NCI-H128 (cell line): ENCODE results near the gene ITIH2.
"Not testable (repeated sequence)": the region's sequence is repeated elsewhere in the genome, so short reads cannot be mapped to it uniquely, and the experiment has no call there.

ENCODE experiments used
- DNase-seq: peaks from one replicate; lab custom pipeline; 2025; ENCODE audit not compliant: unreplicated experiment; lab: John Stamatoyannopoulos, UW

The ITIH2 gene, protein sequence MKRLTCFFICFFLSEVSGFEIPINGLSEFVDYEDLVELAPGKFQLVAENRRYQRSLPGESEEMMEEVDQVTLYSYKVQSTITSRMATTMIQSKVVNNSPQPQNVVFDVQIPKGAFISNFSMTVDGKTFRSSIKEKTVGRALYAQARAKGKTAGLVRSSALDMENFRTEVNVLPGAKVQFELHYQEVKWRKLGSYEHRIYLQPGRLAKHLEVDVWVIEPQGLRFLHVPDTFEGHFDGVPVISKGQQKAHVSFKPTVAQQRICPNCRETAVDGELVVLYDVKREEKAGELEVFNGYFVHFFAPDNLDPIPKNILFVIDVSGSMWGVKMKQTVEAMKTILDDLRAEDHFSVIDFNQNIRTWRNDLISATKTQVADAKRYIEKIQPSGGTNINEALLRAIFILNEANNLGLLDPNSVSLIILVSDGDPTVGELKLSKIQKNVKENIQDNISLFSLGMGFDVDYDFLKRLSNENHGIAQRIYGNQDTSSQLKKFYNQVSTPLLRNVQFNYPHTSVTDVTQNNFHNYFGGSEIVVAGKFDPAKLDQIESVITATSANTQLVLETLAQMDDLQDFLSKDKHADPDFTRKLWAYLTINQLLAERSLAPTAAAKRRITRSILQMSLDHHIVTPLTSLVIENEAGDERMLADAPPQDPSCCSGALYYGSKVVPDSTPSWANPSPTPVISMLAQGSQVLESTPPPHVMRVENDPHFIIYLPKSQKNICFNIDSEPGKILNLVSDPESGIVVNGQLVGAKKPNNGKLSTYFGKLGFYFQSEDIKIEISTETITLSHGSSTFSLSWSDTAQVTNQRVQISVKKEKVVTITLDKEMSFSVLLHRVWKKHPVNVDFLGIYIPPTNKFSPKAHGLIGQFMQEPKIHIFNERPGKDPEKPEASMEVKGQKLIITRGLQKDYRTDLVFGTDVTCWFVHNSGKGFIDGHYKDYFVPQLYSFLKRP

DNA sequence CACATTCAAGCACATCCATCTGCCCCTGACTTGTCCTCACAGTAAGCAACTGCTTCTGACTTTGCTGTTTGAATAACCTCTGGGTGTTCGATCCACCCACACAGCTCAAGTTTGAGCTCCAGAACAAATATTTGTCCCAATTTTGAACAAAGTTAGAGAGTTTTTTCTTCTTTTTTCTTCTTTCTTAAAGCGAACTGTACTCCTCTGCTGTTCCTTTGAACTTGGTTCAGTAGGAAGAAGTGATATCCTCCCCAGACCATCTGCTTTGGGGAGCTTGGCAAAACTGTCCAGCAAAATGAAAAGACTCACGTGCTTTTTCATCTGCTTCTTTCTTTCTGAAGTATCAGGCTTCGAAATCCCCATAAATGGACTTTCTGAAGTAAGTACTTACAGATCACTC is at the start of gene ITIH2:
Gene ITIH2, plus strand, starts transcription at position 177 of the 400 bp plus-strand sequence. Its CDS starts 119 bp downstream, at position 296.
- DNase-seq = no peak

DNA sequence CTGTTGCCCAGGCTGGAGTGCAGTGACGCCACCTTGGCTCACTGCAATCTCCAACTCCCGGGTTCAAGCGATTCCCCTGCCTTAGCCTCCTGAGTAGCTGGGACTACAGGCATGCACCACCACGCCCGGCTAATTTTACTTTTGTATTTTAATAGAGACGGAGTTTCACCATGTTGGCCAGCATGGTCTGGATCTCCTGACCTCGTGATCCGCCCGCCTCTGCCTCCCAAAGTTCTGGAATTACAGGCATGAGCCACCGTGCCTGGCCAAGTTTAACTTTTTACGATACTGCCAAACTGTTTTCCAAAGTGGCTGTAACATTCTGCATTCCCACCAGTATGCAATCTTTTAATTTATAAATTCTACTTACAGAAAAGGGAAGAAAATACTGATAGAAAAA is 46.0 kb upstream of the ITIH2 start:
- DNase-seq = not testable (repeated sequence)

DNA sequence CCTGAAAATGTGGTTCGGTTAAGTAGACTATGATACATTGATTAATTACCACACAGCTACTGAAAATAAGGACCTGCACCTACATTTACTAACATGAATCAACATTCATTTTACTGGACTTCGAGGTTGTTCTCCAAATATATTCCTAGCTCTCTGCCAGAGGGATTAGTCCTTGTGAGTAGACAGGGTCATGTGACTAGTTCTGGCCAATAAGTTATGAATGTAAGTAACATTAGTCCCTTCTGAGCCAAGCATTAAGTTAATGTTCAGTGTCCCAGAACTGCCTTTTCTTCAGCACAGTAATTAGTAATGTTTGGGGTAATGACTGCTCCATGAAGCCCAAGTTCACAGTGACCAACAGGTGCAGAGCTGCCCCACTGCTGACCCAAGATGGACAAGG is 45.6 kb upstream of the ITIH2 start:
- DNase-seq = no peak

DNA sequence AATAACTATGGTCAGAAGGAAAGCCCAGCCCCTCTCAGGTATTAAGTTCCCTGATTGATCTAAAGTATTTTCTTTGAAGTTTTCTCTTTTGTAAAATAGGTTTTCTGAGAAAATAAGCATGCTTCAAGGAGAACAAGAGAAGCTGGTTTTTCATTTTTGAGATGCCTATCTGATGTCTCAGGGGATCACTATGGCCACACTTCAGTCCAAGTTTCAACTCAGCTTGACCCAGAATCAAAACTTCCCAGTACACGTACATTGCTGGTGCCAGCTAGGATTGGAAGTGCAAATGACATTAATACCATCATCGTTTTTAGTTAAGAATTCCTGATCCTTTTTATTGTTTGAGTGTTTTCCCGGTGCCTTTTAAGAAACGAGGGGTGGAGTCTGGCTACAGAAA is 43.6 kb upstream of the ITIH2 start:
- DNase-seq = no peak

DNA sequence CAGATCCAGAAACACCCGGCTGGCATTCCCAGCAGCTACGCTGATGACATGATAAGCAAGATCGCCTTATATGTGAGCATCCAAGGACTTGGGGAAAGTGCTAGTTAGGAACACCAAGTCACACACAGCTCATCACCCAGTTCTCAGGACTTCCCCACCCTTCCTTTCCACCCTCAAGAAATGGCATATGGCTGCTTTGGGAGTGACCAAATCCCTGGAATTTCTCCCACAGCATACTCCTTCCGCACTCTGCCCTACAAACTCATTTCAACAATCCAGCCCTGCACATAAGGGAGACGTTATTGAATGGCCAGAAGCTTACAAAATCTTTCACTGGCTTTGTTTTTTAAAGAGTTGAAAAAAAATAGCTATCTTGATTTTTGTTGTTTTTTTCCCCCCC is 40.6 kb upstream of the ITIH2 start:
- DNase-seq = no peak

DNA sequence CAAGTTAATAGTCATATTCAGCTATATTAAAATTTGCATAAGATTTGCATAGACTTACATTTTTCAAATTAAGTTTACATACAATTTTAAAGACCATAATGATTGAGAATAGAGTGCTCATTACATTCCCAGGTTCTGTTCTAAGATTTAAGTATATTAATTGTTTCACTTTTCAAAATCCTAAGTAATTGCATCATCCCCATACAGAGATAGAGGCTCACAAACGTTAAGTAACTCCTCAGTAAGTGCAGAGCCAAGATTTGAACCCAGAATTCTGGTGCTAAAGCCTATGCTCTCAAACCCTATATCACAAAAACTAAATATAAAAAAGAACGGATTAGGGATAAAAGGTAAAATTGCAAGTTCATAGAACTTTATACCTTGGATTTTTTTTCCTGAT is 38.4 kb upstream of the ITIH2 start:
- no peak for DNase-seq

DNA sequence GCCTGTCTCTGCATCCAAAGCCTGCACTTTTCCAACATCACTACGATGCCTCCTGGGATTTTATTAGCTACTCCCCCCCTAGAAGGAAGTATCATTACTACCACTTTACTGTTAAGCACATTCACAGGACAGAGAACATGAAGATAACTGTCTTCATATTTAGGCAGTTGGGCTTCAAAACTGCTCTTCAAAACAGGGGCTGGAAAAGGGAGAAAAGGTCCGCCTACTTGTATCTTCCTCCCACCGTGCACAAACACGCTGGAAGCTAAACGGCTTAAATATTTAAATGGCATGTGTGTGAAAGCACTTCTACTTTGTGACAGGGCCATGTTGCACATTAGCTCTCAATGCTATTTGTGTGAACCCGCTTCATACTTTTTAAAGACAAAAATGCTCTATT is 37.3 kb upstream of the ITIH2 start:
- no peak for DNase-seq

DNA sequence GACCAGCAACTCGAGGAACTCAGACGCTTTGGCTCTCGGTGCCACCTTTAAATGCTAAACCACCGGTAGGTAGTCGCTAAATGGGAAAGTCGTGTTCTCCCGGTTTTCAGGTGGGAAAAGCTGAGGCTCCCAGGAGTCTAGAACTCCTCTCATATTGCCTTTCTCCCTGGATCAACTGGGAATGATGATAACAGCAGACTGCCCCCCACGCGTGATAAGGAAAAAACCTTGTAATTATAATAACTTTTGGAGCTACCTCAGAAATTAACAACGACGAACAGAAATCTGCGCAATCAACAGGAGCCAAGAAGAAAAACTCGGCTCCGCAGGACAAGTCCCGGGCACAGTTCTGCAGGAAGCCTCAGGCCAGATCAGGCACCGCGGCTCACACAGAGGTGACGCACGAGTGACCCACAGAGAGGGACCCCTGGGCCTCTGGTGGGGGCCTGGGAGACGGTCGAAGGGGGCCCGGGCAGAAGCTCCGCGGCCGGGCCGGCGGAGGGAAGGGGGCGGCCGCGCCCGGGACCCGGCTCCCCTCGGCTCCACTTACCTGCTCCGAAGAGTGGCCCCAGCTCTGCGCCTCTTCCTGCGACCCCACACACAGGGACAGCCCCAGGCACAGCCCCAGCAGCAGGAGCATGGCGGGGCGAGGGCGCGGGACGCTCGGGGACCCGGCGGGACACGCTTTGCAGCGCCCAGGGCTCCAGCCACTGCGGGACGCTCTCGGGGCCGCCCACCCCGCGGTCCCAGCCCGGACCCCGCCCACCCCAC is 36.7 kb upstream of the ITIH2 start, which contains the start of gene ITIH5:
Gene ITIH5, minus strand, starts transcription at position 714 of the 771 bp plus-strand sequence. Its CDS starts 74 bp downstream, at position 640.
- DNase-seq = no peak

DNA sequence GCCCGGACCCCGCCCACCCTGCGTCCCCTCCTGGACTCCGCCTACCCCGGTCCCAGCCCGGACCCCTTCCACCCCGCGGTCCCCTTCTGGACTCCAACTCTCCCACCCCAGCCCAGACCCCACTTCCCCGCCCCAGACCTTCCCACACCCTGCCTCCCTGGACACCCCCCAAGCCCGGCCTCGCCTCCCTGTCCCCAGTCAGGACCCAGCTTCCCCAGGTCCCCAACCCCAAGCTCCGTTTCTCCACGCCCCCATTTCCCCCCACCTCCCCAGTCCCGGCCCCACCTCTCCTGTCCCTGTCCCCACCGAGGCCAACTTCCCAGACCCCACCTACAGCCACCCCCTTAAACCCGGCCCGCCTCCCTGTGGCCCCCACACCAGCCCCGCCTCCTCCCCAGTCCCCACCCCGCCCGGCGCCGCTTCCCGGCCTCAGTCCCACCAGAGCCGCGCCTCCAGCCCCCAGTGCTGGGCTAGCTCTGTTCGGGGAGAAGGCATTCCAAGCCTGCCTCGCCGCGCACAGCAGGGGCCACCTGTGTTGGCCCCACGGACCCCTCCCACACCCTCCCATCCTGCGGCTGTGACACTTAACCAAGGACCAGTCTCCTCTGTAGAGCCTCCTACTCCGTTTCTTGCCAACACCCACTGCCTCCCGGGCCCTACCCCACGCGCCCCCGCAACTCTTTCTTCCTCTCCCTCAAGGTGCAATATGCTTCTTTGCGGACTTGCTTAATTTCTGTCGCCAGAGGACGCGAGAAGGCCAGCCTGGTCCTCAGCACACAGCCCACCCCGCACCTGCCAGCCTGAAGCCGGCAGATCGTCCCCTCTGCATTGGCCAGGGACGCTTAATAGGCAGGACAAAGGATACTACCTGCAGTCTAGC is 35.6 kb upstream of the ITIH2 start:
- DNase-seq = no peak

DNA sequence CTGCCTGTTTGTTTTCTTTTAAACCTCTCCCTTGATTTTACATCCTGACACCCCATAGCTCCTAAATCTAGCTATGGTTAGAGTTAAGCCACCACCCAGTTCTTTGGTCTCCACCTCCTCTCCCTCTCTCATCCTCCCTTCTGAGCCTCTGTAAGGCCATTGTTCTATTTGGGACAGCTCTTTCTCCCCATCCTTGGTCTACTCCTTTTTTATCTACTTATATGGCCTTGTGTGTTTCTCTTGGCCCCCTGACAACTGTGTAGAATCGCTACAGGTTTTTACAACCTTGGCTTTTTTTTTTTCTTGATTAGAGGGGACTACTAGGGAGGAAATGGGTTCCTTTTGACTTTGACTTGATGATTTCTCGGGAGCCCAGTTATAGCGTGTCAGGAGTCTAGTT is 33.0 kb upstream of the ITIH2 start:
- no peak for DNase-seq

DNA sequence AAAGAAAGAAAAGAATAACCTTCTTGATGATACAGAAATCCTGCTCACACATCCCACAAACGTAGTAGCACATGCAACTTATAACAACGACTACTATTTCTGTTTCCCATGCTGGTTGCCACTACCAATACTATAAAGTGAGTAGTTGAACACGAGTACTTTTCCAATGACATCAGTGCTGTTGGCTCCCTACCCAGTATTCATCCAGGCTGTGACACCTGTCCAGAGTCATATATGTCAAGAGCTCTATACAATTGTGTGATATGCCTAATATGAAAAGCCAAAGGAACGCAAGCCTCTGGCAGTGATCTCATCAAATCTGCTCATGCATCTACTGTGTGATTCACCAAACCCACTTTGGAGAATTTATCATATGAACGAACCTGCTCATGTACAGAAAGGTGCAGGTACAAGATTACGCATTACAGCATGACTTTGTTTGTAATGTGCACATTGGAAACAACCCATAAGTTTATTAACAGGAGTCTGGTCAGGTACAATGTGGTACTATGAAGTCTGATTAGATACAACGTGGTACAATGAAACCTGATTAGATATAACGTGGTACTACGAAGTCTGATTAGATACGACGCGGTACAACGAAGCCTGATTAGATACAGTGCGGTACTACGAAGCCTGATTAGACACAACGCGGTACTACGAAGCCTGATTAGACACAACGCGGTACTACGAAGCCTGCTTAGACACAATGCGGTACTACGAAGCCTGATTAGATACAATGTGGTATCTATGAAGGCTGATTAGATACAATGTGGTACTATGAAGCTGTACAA is 30.6 kb upstream of the ITIH2 start:
- DNase-seq = no peak

DNA sequence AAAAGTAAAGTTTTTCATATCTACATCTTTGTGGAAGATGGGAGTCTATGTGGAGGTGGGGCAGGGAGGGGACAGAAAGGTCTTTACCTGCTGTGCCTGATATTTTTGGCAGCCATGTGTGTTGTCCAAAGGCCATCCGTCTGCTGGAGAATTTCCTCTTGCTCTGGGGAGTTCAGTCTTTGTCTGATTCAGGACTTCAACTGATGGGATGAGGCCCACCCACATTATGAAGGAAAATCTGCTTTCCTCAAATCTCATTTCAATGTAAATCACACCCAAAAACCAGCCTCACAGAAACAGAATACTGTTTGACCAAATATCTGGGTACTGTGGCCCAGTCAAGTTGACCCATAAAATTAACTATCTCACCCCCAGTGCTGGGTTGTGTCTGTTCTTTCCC is 23.9 kb upstream of the ITIH2 start:
- DNase-seq = no peak

DNA sequence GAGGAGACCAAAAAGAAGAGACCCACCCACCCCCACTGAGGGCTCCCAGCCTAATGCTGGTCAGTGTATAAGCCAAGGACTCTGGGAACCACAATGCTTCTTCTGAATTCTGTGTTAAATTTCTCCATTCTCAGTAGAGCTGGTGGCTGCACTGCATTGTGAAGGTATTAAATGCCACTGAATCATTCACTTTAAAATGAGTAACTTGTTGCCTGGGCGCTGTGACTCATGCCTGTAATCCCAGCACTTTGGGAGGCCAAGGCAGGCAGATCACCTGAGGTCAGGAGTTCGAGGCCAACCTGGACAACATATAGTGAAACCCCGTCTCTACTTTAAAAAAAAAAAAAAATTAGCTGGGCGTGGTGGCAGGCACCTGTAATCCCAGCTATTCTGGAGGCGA is 23.0 kb upstream of the ITIH2 start:
- not testable (repeated sequence) for DNase-seq

DNA sequence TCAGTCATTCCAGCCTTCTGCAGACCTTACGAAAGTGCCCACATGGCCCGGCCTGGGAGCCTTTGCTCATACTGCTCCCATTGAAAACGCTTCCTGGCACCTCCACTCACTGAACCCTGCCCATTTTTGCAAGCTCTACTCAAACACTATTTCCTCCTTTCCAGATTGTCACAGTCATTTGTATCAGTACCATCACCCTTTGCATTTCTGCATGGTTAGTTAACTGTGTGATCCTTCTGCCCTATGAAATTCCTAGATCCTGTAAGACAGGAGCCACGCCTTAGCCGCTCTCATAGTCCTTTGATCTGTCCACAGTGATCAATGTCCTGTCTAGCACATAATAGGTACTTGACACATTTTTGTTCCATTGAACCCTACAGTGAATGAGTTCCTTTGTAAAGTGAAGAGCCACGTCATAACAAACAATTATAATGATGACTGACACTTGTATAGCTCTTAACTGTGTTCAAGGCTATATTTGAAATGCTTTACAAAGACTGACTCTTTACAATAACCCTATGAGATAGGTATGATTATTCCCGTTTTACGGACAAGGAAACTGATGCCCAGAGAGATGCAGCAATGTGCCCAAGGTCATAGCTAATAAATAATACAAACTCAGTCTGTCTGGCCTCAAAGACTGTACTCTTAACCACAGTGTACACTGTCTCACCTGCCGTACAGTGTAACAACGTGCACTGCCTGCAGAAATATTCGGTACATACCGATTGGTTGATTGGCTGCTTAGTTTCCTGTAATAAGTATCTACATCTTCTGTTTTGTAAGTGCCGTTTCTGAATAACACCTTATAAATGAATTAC is 16.6 kb upstream of the ITIH2 start:
- no peak for DNase-seq

DNA sequence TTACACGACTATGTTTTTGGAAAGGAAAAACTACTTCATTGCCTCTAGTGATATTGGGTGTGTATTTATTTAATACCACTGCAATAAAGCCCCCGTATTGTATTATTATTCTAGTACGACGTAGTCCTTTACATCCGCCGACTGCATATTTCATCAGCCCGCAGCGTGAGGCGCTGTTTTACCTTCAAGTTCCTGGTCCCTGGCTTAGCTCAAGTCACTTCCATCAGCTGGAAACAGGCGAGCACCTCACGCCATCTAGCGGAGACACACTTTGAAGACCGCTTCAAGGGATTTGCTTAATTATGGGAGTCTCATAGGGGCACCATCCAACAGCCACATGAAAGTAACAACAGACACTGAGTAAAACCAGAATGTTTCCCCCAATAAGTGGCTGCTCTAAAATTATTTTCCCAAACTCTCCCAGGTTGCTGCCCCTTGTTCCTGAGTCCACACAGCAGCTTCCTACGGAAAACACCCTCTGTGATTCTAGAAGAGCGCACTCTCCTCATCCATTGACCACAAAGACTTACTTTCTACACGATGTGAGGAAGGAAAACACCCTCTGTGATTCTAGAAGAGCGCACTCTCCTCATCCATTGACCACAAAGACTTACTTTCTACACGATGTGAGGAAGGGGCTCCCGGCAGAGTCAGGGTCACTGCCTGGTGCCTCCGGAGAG is 15.7 kb upstream of the ITIH2 start:
- peak; percentile 3 for DNase-seq

DNA sequence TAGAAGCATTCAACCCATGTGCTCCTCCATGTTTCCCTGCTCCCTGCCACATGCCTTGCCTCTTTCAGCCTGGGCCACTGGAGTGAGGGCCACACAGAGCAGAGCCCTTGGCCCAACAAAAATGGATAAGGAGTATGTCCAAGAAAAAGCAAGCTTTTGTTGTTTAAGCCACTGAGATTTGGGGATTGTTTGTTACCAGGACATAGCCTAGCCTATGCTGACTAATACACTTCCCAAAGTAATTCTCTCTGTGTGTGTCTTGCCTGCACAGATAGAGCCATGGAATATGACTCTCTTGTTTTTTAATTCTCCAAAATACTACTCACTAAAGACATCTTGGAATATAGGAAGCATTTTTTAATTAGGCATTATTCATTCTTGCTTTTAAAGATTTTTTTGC is 13.5 kb upstream of the ITIH2 start:
- no peak for DNase-seq

DNA sequence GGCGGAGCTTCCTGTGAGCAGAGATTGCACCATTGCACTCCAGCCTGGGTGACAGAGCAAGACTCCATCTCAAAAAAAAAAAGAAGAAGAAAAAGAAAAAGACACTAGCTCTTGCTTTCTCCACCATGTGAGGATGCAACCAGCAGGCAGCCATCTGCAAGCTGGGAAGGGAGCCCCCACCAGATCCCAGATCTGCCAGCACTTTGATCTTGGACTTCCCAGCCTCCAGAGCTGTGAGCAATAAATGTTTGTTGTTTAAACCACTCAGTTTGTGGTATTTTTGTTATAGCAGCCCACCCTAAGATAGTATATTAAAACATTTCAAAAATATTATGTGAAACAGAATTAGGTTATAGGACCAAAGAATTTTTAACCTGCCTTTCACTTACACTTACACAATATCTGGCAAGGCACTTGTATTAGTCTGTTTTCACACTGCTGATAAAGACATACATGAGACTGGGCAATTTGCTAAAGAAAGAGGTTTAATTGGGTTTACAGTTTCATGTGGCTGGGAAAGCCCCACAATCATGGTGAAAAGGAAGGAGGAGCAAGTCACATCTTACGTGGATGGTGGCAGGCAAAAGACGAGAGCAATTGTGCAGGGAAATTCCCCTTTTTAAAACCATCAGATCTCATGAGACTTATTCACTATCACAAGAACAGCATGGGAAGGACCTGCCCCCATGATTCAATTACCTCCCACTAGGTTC is 12.1 kb upstream of the ITIH2 start:
- DNase-seq = not testable (repeated sequence)
